ENCODE results near the gene ADGRD1.

- TF ChIP-seq POLR2AphosphoS5 (IDR thresholded peaks at IDR 0.05; ENCODE audit: borderline replicate concordance, low read depth, low read length) = no peak
- no peak for TF ChIP-seq EZH2 (IDR thresholded peaks at IDR 0.05)
These were observed 28.2 kb downstream of the ADGRD1 start for GRCh38 chr12:130981911-130982310.

All from SK-N-MC (cell line).